Measurements from ENCODE around the gene OBP2A.

- TF ChIP-seq EZH2 (optimal IDR thresholded peaks at IDR 0.05; ENCODE audit: low read depth, low read length) (no peak), CTCF (IDR thresholded peaks at IDR 0.05; ENCODE audit: low read length) (no peak), EZH2phosphoT487 (IDR thresholded peaks at IDR 0.05; ENCODE audit: low read length) (no peak)
Measured at GRCh38 chr9:135584934-135585333, 39.0 kb downstream of the OBP2A start.
